Bronchus fibroblast of lung (primary cell): ENCODE data around the gene PEAR1. TPM values are rescaled to one million over a fixed set of nuclear protein-coding genes. Genes with fewer than 3 reads are reported as not detected.

Experiments used
- total RNA-seq: library from RNA; depleted of rRNA; stranded (reverse); fragments of >200 nt; gene quantifications from 2 replicates; pipeline ENCODE4 v1.2.3, GENCODE V29; 2015

PEAR1 gene
- total RNA-seq = 21.1 and 24.0 TPM in 2 replicates

GRCh38 chr1:156893048-156893953, at the start of gene PEAR1:
Gene PEAR1 (plus strand): TSS chr1:156893718. CDS start chr1:156903927, 10,209 bp downstream.

GRCh38 chr1:156858959-156859522, 34.5 kb upstream of the PEAR1 start, which contains the start of gene INSRR:
Gene INSRR (minus strand): TSS chr1:156859117. CDS start chr1:156858621, 496 bp downstream.

GRCh38 chr1:156860628-156861423, 32.7 kb upstream of the PEAR1 start, which contains the start of gene NTRK1:
Gene NTRK1 (plus strand): TSS chr1:156860865. CDS start chr1:156860935, 70 bp downstream.

GRCh38 chr1:156920233-156921052, 26.9 kb downstream of the PEAR1 start, which contains the start of gene LRRC71:
Gene LRRC71 (plus strand): TSS chr1:156920632. CDS start chr1:156920804, 172 bp downstream.

Other genes with a start within 250 kb of the PEAR1 start
- gene NES, start 216.3 kb upstream of the PEAR1 start, total RNA-seq = 30.5 and 35.0 TPM in 2 replicates
- 32.1 and 50.8 TPM in 2 replicates for gene CRABP2, start 188.1 kb upstream of the PEAR1 start, total RNA-seq
- 11.0 and 11.6 TPM in 2 replicates for gene METTL25B, start 165.2 kb upstream of the PEAR1 start, total RNA-seq
- 22.4 and 24.9 TPM in 2 replicates for gene ISG20L2, start 165.0 kb upstream of the PEAR1 start, total RNA-seq
- gene MRPL24, start 152.6 kb upstream of the PEAR1 start, total RNA-seq = 96.9 and 106 TPM in 2 replicates
- 193 and 222 TPM in 2 replicates for gene HDGF, start 142.0 kb upstream of the PEAR1 start, total RNA-seq
- gene PRCC, start 126.2 kb upstream of the PEAR1 start, total RNA-seq = 41.6 and 43.2 TPM in 2 replicates
- 0.34 and 0.59 TPM in 2 replicates for gene SH2D2A, start 76.9 kb upstream of the PEAR1 start, total RNA-seq
- gene INSRR, start 34.6 kb upstream of the PEAR1 start, total RNA-seq = not detected in 2 replicates
- not detected in 2 replicates for gene NTRK1, start 32.9 kb upstream of the PEAR1 start, total RNA-seq
- 0.15 and 1.3 TPM in 2 replicates for gene LRRC71, start 26.9 kb downstream of the PEAR1 start, total RNA-seq
- gene ARHGEF11, start 152.0 kb downstream of the PEAR1 start, total RNA-seq = 12.6 and 14.6 TPM in 2 replicates
- not detected in 2 replicates for gene ETV3L, start 206.1 kb downstream of the PEAR1 start, total RNA-seq
- gene ETV3, start 244.7 kb downstream of the PEAR1 start, total RNA-seq = 6.6 and 7.1 TPM in 2 replicates